ENCODE results near the gene TMEM91. TPM values are rescaled to one million over a fixed set of nuclear protein-coding genes. Genes with fewer than 3 reads are reported as not detected.

Gene TMEM91
- total RNA-seq, 1 experiment from 2014 or later, result 5.3 TPM

GRCh38 chr19:41355035-41355434 is 21.3 kb upstream of the TMEM91 start:
- Mint-ChIP-seq H3K36me3 (no peaks in the 10 kb centered on the region), H3K4me1 (peaks cover 18% of the 10 kb centered on the region), H3K4me3 (peak overlapping the region; percentile 29; the same call in 1 of the 2 replicates), H3K27ac (no peak overlapping the region), H3K27me3 (ENCODE audit: low read depth) (peaks cover 44% of the 10 kb centered on the region), H3K9me3 (no peaks in the 10 kb centered on the region)
- DNase-seq (ENCODE audit: low spot score), result no peak
- ChIA-PET CTCF (interaction anchor here (0.5 to 6.2 kb wide), 7 partner anchors 10 to 1166 kb away, joined by 3 to 103 read pairs (median 5); partner anchors contain the start of gene B9D2), POLR2A (interaction anchor here (0.5 to 0.6 kb wide), 2 partner anchors 9 to 92 kb away, joined by 3 to 5 read pairs; partner anchors contain the start of gene B9D2)
- no peak for ATAC-seq
- TF ChIP-seq, protein P1, sequence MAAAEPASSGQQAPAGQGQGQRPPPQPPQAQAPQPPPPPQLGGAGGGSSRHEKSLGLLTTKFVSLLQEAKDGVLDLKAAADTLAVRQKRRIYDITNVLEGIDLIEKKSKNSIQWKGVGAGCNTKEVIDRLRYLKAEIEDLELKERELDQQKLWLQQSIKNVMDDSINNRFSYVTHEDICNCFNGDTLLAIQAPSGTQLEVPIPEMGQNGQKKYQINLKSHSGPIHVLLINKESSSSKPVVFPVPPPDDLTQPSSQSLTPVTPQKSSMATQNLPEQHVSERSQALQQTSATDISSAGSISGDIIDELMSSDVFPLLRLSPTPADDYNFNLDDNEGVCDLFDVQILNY (CRISPR knock-in tag; IDR thresholded peaks at IDR 0.05), result no peak
- TF ChIP-seq SMAD4 (CRISPR knock-in tag; IDR thresholded peaks at IDR 0.05), result no peak
- no peak for TF ChIP-seq AFF4 (CRISPR knock-in tag; IDR thresholded peaks at IDR 0.05; ENCODE audit: borderline replicate concordance)
- TF ChIP-seq, protein P2, sequence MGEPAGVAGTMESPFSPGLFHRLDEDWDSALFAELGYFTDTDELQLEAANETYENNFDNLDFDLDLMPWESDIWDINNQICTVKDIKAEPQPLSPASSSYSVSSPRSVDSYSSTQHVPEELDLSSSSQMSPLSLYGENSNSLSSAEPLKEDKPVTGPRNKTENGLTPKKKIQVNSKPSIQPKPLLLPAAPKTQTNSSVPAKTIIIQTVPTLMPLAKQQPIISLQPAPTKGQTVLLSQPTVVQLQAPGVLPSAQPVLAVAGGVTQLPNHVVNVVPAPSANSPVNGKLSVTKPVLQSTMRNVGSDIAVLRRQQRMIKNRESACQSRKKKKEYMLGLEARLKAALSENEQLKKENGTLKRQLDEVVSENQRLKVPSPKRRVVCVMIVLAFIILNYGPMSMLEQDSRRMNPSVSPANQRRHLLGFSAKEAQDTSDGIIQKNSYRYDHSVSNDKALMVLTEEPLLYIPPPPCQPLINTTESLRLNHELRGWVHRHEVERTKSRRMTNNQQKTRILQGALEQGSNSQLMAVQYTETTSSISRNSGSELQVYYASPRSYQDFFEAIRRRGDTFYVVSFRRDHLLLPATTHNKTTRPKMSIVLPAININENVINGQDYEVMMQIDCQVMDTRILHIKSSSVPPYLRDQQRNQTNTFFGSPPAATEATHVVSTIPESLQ (CRISPR knock-in tag; IDR thresholded peaks at IDR 0.05), result no peak
- TF ChIP-seq, protein P3, sequence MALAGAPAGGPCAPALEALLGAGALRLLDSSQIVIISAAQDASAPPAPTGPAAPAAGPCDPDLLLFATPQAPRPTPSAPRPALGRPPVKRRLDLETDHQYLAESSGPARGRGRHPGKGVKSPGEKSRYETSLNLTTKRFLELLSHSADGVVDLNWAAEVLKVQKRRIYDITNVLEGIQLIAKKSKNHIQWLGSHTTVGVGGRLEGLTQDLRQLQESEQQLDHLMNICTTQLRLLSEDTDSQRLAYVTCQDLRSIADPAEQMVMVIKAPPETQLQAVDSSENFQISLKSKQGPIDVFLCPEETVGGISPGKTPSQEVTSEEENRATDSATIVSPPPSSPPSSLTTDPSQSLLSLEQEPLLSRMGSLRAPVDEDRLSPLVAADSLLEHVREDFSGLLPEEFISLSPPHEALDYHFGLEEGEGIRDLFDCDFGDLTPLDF (CRISPR knock-in tag; IDR thresholded peaks at IDR 0.05), result no peak
- TF ChIP-seq OVOL2 (CRISPR knock-in tag; IDR thresholded peaks at IDR 0.05; ENCODE audit: borderline replicate concordance), result no peak
- TF ChIP-seq, protein P4, sequence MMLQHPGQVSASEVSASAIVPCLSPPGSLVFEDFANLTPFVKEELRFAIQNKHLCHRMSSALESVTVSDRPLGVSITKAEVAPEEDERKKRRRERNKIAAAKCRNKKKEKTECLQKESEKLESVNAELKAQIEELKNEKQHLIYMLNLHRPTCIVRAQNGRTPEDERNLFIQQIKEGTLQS (CRISPR knock-in tag; conservative IDR thresholded peaks at IDR 0.05), result no peak
- TF ChIP-seq CREB1 (CRISPR knock-in tag; IDR thresholded peaks at IDR 0.05), result no peak
- no peak for TF ChIP-seq GRHL2 (CRISPR knock-in tag; IDR thresholded peaks at IDR 0.05; ENCODE audit: insufficient replicate concordance, severe bottlenecking)
- TF ChIP-seq JAZF1 (CRISPR knock-in tag; IDR thresholded peaks at IDR 0.05), result no peak
- no peak for TF ChIP-seq MXD4 (CRISPR knock-in tag; IDR thresholded peaks at IDR 0.05; ENCODE audit: borderline replicate concordance)
- TF ChIP-seq ATF1 (CRISPR knock-in tag; IDR thresholded peaks at IDR 0.05), result no peak
- TF ChIP-seq TEAD4 (CRISPR knock-in tag; IDR thresholded peaks at IDR 0.05), result no peak

GRCh38 chr19:41355802-41356201 is 20.5 kb upstream of the TMEM91 start:
- Mint-ChIP-seq H3K27ac (no peak overlapping the region), H3K4me1 (peaks cover 13% of the 10 kb centered on the region), H3K4me3 (no peak overlapping the region), H3K36me3 (no peaks in the 10 kb centered on the region), H3K27me3 (ENCODE audit: low read depth) (peaks cover 36% of the 10 kb centered on the region), H3K9me3 (no peaks in the 10 kb centered on the region)
- DNase-seq (ENCODE audit: low spot score) (no peak), ATAC-seq (no peak)
- POLR2A ChIA-PET, result no interaction called here
- CTCF ChIA-PET, result interaction anchor here (1.0 to 6.2 kb wide), 4 partner anchors 9 to 74 kb away, joined by 3 to 103 read pairs (median 24); partner anchors contain the start of gene B9D2
- TF ChIP-seq ZNF138 (CRISPR knock-in tag; conservative IDR thresholded peaks at IDR 0.05) (no peak), TCF7 (CRISPR knock-in tag; IDR thresholded peaks at IDR 0.05; ENCODE audit: low read depth) (no peak), GRHL2 (CRISPR knock-in tag; IDR thresholded peaks at IDR 0.05; ENCODE audit: insufficient replicate concordance, severe bottlenecking) (no peak), ATF1 (CRISPR knock-in tag; IDR thresholded peaks at IDR 0.05) (no peak), CTCF (IDR thresholded peaks at IDR 0.05) (no peak), AFF4 (CRISPR knock-in tag; IDR thresholded peaks at IDR 0.05; ENCODE audit: borderline replicate concordance) (no peak), MXD4 (CRISPR knock-in tag; IDR thresholded peaks at IDR 0.05; ENCODE audit: borderline replicate concordance) (no peak), JAZF1 (CRISPR knock-in tag; IDR thresholded peaks at IDR 0.05) (no peak), TEAD1 (CRISPR knock-in tag; IDR thresholded peaks at IDR 0.05) (no peak)
- TF ChIP-seq, protein P5, sequence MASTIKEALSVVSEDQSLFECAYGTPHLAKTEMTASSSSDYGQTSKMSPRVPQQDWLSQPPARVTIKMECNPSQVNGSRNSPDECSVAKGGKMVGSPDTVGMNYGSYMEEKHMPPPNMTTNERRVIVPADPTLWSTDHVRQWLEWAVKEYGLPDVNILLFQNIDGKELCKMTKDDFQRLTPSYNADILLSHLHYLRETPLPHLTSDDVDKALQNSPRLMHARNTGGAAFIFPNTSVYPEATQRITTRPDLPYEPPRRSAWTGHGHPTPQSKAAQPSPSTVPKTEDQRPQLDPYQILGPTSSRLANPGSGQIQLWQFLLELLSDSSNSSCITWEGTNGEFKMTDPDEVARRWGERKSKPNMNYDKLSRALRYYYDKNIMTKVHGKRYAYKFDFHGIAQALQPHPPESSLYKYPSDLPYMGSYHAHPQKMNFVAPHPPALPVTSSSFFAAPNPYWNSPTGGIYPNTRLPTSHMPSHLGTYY (CRISPR knock-in tag; IDR thresholded peaks at IDR 0.05), result no peak

Measured in WTC11 (cell line).